Keratinocyte (primary cell): ENCODE results near the gene NRF1. TPM values are rescaled to one million over a fixed set of nuclear protein-coding genes. Genes with fewer than 3 reads are reported as not detected.

Experiments used
- DNase-seq: peaks from one replicate; pipeline ENCODE4 v3.0.0-alpha.2; 2011; ENCODE audit warnings: low read depth, missing footprints, low spot score
- FAIRE-seq: peaks from 2 replicates; lab custom pipeline; 2011; peaks lifted over from hg19 to GRCh38; lab: Jason Lieb, UNC
- H2AFZ ChIP-seq: 2 replicates; pipeline ENCODE4 v1.6.0; 2012; ENCODE audit warnings: low read length, control low read depth, inconsistent platforms; ENCODE audit not compliant: control insufficient read depth
- H3K27ac ChIP-seq: 2 replicates; pipeline ENCODE4 v1.5.1; 2011; ENCODE audit warnings: low read length; ENCODE audit not compliant: control insufficient read depth, insufficient read depth
- H3K27me3 ChIP-seq: 3 replicates; pipeline ENCODE4 v1.6.0; 2011; ENCODE audit warnings: low read length; ENCODE audit not compliant: control insufficient read depth, insufficient read depth; ENCODE audit errors: extremely low read depth
- H3K36me3 ChIP-seq, 2 experiments: 2 replicates in 1 of 2; 3 replicates in 1 of 2; pipeline ENCODE4 v1.5.1; 2011; ENCODE audit warnings: low read length in 2 of 2, mild to moderate bottlenecking in 1 of 2; ENCODE audit not compliant: control insufficient read depth in 2 of 2, insufficient read depth in 2 of 2; ENCODE audit errors: extremely low read depth in 1 of 2
- H3K4me1 ChIP-seq: 3 replicates; pipeline ENCODE4 v1.5.1; 2011; ENCODE audit warnings: low read length; ENCODE audit not compliant: control insufficient read depth, insufficient read depth; ENCODE audit errors: extremely low read depth
- H3K4me2 ChIP-seq: 3 replicates; pipeline ENCODE4 v1.6.0; 2011; ENCODE audit warnings: low read depth, low read length; ENCODE audit not compliant: control insufficient read depth, insufficient read depth; ENCODE audit errors: extremely low read depth
- H3K4me3 ChIP-seq, 3 experiments: fragments of 200-600 bp in 1 of 3; sonication (generic) in 1 of 3; 2 replicates in 2 of 3; 3 replicates in 1 of 3; pipeline ENCODE4 v1.5.1; 2011 to 2016; ENCODE audit warnings: low read length in 3 of 3, mild to moderate bottlenecking in 3 of 3, control low read depth in 2 of 3, inconsistent platforms in 1 of 3, low read depth in 1 of 3, mixed read lengths in 1 of 3, mixed run types in 1 of 3, moderate library complexity in 1 of 3; ENCODE audit not compliant: control insufficient read depth in 2 of 3, insufficient read depth in 2 of 3; ENCODE audit errors: extremely low read depth in 1 of 3
- H3K79me2 ChIP-seq: 2 replicates; pipeline ENCODE4 v1.6.0; 2012; ENCODE audit warnings: low read length; ENCODE audit not compliant: control insufficient read depth, insufficient read depth
- H3K9ac ChIP-seq: 3 replicates; pipeline ENCODE4 v1.6.0; 2011; ENCODE audit warnings: low read length; ENCODE audit not compliant: control insufficient read depth, insufficient read depth; ENCODE audit errors: extremely low read depth
- H3K9me1 ChIP-seq: 3 replicates; pipeline ENCODE4 v1.6.0; 2011; ENCODE audit warnings: low read length; ENCODE audit not compliant: control insufficient read depth, insufficient read depth; ENCODE audit errors: extremely low read depth
- H3K9me3 ChIP-seq: 2 replicates; pipeline ENCODE4 v1.5.1; 2012; ENCODE audit warnings: low read depth, low read length; ENCODE audit not compliant: control insufficient read depth
- H4K20me1 ChIP-seq: 3 replicates; pipeline ENCODE4 v1.6.0; 2011; ENCODE audit warnings: low read length; ENCODE audit not compliant: control insufficient read depth, insufficient read depth; ENCODE audit errors: extremely low read depth
- CTCF ChIP-seq, 3 experiments: IDR thresholded peaks in 1 of 3; conservative IDR thresholded peaks in 1 of 3; optimal IDR thresholded peaks in 1 of 3; 2 replicates in 2 of 3; 3 replicates in 1 of 3; pipeline versions ENCODE3 to v1.5.1; 2011; ENCODE audit warnings: low read length in 3 of 3, mild to moderate bottlenecking in 3 of 3, moderate library complexity in 2 of 3, control low read depth in 1 of 3, inconsistent platforms in 1 of 3; ENCODE audit not compliant: insufficient read depth in 2 of 3; ENCODE audit errors: extremely low read depth in 1 of 3
- EZH2 ChIP-seq: IDR thresholded peaks from one replicate; pipeline ENCODE4 v1.6.1; 2012; ENCODE audit warnings: inconsistent platforms, mild to moderate bottlenecking, low read length, moderate library complexity
- dilution Hi-C: fragments of 300-500 bp; cut with MboI; formaldehyde crosslinking; loops from one replicate; pipeline ENCODE4 v1.7.0; 2020; ENCODE audit warnings: low sequenced_read_pairs; ENCODE audit not compliant: extremely low pct_ligation_motif_present
- polyA plus RNA-seq, 5 experiments: library from polyadenylated mRNA; depleted of rRNA in 3 of 5; stranded (reverse) in 3 of 5; stranded (forward) in 1 of 5; unstranded in 1 of 5; fragments of >200 nt; gene quantifications; 1 replicate in 1 of 5; 2 replicates in 3 of 5; 3 replicates in 1 of 5; pipeline versions ENCODE4 v1.2.1 to v1.2.3, GENCODE V29; 2011 to 2012; ENCODE audit warnings: missing spikeins in 2 of 5, low read depth in 1 of 5, low replicate concordance in 1 of 5

The NRF1 gene
- polyA plus RNA-seq, 1 donor (not counting 4 experiments of a cell fraction or from before 2014, with no cell fraction given), result 12.6 TPM

- FAIRE-seq (no peak), DNase-seq (no peak)
- H3K4me3 ChIP-seq, result no peak overlapping the region
- peaks cover 4% of the 10 kb centered on the region in 2 experiments for H3K36me3 ChIP-seq
- no peak overlapping the region for H2AFZ ChIP-seq
- no peak overlapping the region for H3K9ac ChIP-seq
- no peaks in the 10 kb centered on the region for H4K20me1 ChIP-seq
- no peaks in the 10 kb centered on the region for H3K9me1 ChIP-seq
- H3K79me2 ChIP-seq, result no peaks in the 10 kb centered on the region
- no peak overlapping the region for H3K4me2 ChIP-seq
- no peaks in the 10 kb centered on the region for H3K27me3 ChIP-seq
- TF ChIP-seq EZH2, result no peak
- TF ChIP-seq CTCF (optimal IDR thresholded peaks at IDR 0.05 in 1 of 3, IDR thresholded peaks at IDR 0.05 in 1 of 3, conservative IDR thresholded peaks at IDR 0.05 in 1 of 3; ENCODE audit: extremely low read depth in 1 of 3, insufficient read depth in 2 of 3, low read length in 3 of 3), result no peak
- dilution Hi-C loops, result no loop called here
- no peak overlapping the region for H3K27ac ChIP-seq
- H3K9me3 ChIP-seq, result no peaks in the 10 kb centered on the region
- H3K4me1 ChIP-seq, result no peaks in the 10 kb centered on the region
Observed at GRCh38 chr7:129678606-129679005, 67.1 kb downstream of the NRF1 start.

GRCh38 chr7:129680400-129680799 is 68.9 kb downstream of the NRF1 start:
- H2AFZ ChIP-seq, result no peak overlapping the region
- H3K27me3 ChIP-seq, result no peaks in the 10 kb centered on the region
- no peak overlapping the region for H3K9ac ChIP-seq
- dilution Hi-C loops, result no loop called here
- no peak for TF ChIP-seq CTCF (optimal IDR thresholded peaks at IDR 0.05 in 1 of 3, IDR thresholded peaks at IDR 0.05 in 1 of 3, conservative IDR thresholded peaks at IDR 0.05 in 1 of 3; ENCODE audit: extremely low read depth in 1 of 3, insufficient read depth in 2 of 3, low read length in 3 of 3)
- TF ChIP-seq EZH2, result no peak
- no peaks in the 10 kb centered on the region for H4K20me1 ChIP-seq
- FAIRE-seq (no peak), DNase-seq (no peak)
- H3K9me3 ChIP-seq, result no peaks in the 10 kb centered on the region
- no peaks in the 10 kb centered on the region for H3K79me2 ChIP-seq
- H3K4me1 ChIP-seq, result no peaks in the 10 kb centered on the region
- H3K27ac ChIP-seq, result no peak overlapping the region
- peaks cover 4% of the 10 kb centered on the region in 2 experiments for H3K36me3 ChIP-seq
- H3K4me3 ChIP-seq, result no peak overlapping the region
- no peak overlapping the region for H3K4me2 ChIP-seq
- H3K9me1 ChIP-seq, result no peaks in the 10 kb centered on the region
